PC-9 (cell line): Measurements from ENCODE around the gene RTN4R. TPM values are rescaled to one million over a fixed set of nuclear protein-coding genes. Genes with fewer than 3 reads are reported as not detected.

Experiments
- BruUV-seq: library from RNA; stranded (reverse); fragments of 400-500 nt; replicated peaks from 2 replicates; lab custom pipeline; 2021; lab: Mats Ljungman, UMichigan
- CTCF ChIA-PET: fragments of 300-600 bp; sonication (Branson Sonifier 250); formaldehyde crosslinking; loops from one replicate; lab custom pipeline; 2022; ENCODE audit warnings: antibody characterized with exemption; lab: Charles Lee
- POLR2A ChIA-PET: fragments of 300-600 bp; sonication (Branson Sonifier 250); formaldehyde crosslinking; loops from one replicate; lab custom pipeline; 2022; ENCODE audit warnings: antibody characterized with exemption; ENCODE audit not compliant: unreplicated experiment; lab: Charles Lee
- DNase-seq, 2 experiments: peaks; one replicate each; pipeline versions ENCODE4 v3.0.0 to v3.0.0-alpha.2; 2015 to 2022; ENCODE audit warnings: mixed read lengths in 1 of 2
- H2AFZ ChIP-seq: fragments of 200-600 bp; sonication (generic); 2 replicates; pipeline ENCODE4 v1.8.1; 2017; ENCODE audit warnings: antibody characterized with exemption
- H3F3A ChIP-seq: fragments of 200-600 bp; sonication (generic); 2 replicates; pipeline ENCODE4 v1.8.1; 2017; ENCODE audit warnings: antibody characterized with exemption, mild to moderate bottlenecking, low read depth; ENCODE audit not compliant: insufficient read depth
- H3K27ac ChIP-seq: fragments of 200-600 bp; sonication (generic); 2 replicates; pipeline ENCODE4 v1.6.1; 2016; ENCODE audit warnings: mixed run types
- H3K27me3 ChIP-seq: fragments of 200-600 bp; sonication (generic); 2 replicates; pipeline ENCODE4 v1.6.1; 2016; ENCODE audit warnings: low read depth, mixed run types; ENCODE audit not compliant: insufficient read depth
- H3K36me3 ChIP-seq: fragments of 200-600 bp; sonication (generic); 2 replicates; pipeline ENCODE4 v1.6.1; 2016; ENCODE audit warnings: low read depth, mixed run types
- H3K4me1 ChIP-seq: fragments of 200-600 bp; sonication (generic); replicated peaks from 2 replicates; pipeline ENCODE4 v1.6.1; 2016; ENCODE audit warnings: mixed run types; ENCODE audit not compliant: insufficient read depth
- H3K4me2 ChIP-seq: fragments of 200-600 bp; sonication (generic); 2 replicates; pipeline ENCODE4 v1.6.1; 2017; ENCODE audit warnings: mixed run types
- H3K4me3 ChIP-seq: fragments of 200-600 bp; sonication (generic); 2 replicates; pipeline ENCODE4 v1.6.1; 2016; ENCODE audit warnings: mixed run types
- H3K79me2 ChIP-seq: fragments of 200-600 bp; sonication (generic); 2 replicates; pipeline ENCODE4 v1.6.1; 2017; ENCODE audit warnings: low read depth, mixed run types
- H3K9me2 ChIP-seq: fragments of 200-600 bp; sonication (generic); 2 replicates; pipeline ENCODE4 v1.8.1; 2017; ENCODE audit warnings: mild to moderate bottlenecking; ENCODE audit not compliant: insufficient read depth
- H3K9me3 ChIP-seq: fragments of 200-600 bp; sonication (generic); 2 replicates; pipeline ENCODE4 v1.8.1; 2016; ENCODE audit warnings: low read depth; ENCODE audit not compliant: insufficient read depth
- H4K20me1 ChIP-seq: fragments of 200-600 bp; sonication (generic); 2 replicates; pipeline ENCODE4 v1.8.1; 2017; ENCODE audit not compliant: insufficient read depth
- CTCF ChIP-seq: fragments of 200-600 bp; sonication (generic); conservative IDR thresholded peaks from 2 replicates; pipeline ENCODE4 v1.6.1; 2017; ENCODE audit warnings: mixed run types, antibody characterized with exemption, mild to moderate bottlenecking, moderate library complexity
- EZH2 ChIP-seq: fragments of 200-600 bp; sonication (generic); IDR thresholded peaks from 2 replicates; pipeline ENCODE4 v1.8.0; 2017; ENCODE audit warnings: antibody characterized with exemption, low read depth
- intact Hi-C: fragments of 100-400 bp; cut with micrococcal nuclease; formaldehyde crosslinking; loops from one replicate; pipeline ENCODE4 v1.10.0; 2022; ENCODE audit not compliant: unreplicated experiment
- total RNA-seq: library from RNA; stranded (reverse); gene quantifications from 2 replicates; pipeline ENCODE4 v1.2.3, GENCODE V29; 2021

The RTN4R gene
- total RNA-seq, 1 experiment from 2014 or later = 5.0 TPM

- no TSS peak for BruUV-seq
- Histone ChIP-seq H3K27ac (no peak overlapping the region), H3K4me1 (no peaks in the 10 kb centered on the region), H2AFZ (no peak overlapping the region), H3K27me3 (no peaks in the 10 kb centered on the region), H3K9me3 (no peaks in the 10 kb centered on the region), H3K79me2 (no peaks in the 10 kb centered on the region), H3K9me2 (no peaks in the 10 kb centered on the region), H3K4me2 (no peak overlapping the region), H3K36me3 (no peaks in the 10 kb centered on the region), H3K4me3 (no peak overlapping the region), H4K20me1 (no peaks in the 10 kb centered on the region), H3F3A (no peaks in the 10 kb centered on the region)
- POLR2A ChIA-PET = no interaction called here
- CTCF ChIA-PET = no interaction called here
- no peak for DNase-seq
- TF ChIP-seq CTCF (no peak), EZH2 (no peak)
- intact Hi-C loops = no loop called here
Observed at GRCh38 chr22:20253161-20253560, 15.0 kb downstream of the RTN4R start.

- Histone ChIP-seq H3K27me3 (no peaks in the 10 kb centered on the region), H3K9me2 (no peaks in the 10 kb centered on the region), H3K36me3 (no peaks in the 10 kb centered on the region), H3K4me3 (no peak overlapping the region), H4K20me1 (no peaks in the 10 kb centered on the region), H3K79me2 (no peaks in the 10 kb centered on the region), H2AFZ (no peak overlapping the region), H3K9me3 (no peaks in the 10 kb centered on the region), H3K4me2 (no peak overlapping the region), H3F3A (no peaks in the 10 kb centered on the region), H3K4me1 (no peaks in the 10 kb centered on the region), H3K27ac (no peak overlapping the region)
- no peak for DNase-seq
- POLR2A ChIA-PET = no interaction called here
- intact Hi-C loops = no loop called here
- TF ChIP-seq CTCF (no peak), EZH2 (no peak)
- CTCF ChIA-PET = no interaction called here
- no TSS peak for BruUV-seq
Observed at GRCh38 chr22:20251981-20252380, 16.1 kb downstream of the RTN4R start.

- Histone ChIP-seq H3K79me2 (no peaks in the 10 kb centered on the region), H3K36me3 (no peaks in the 10 kb centered on the region), H3F3A (no peaks in the 10 kb centered on the region), H4K20me1 (no peaks in the 10 kb centered on the region), H3K9me3 (no peaks in the 10 kb centered on the region), H3K4me1 (no peaks in the 10 kb centered on the region), H3K9me2 (no peaks in the 10 kb centered on the region), H3K27me3 (no peaks in the 10 kb centered on the region), H3K27ac (no peak overlapping the region), H2AFZ (no peak overlapping the region), H3K4me3 (no peak overlapping the region), H3K4me2 (no peak overlapping the region)
- no peak for DNase-seq
- ChIA-PET POLR2A (no interaction called here), CTCF (no interaction called here)
- no TSS peak for BruUV-seq
- intact Hi-C loops = no loop called here
- TF ChIP-seq EZH2 = no peak
- no peak for TF ChIP-seq CTCF
Observed at GRCh38 chr22:20251491-20251890, 16.6 kb downstream of the RTN4R start.
